GM18861 (cell line): Measurements from ENCODE around the gene LRRC8B.
A peak's percentile ranks its signal among the peaks of the same experiment; 100 is the strongest.

Source experiments
- ATAC-seq: cut with Tn5 transposase; IDR thresholded peaks from one replicate; pipeline ENCODE4 v1.9.1; 2021; ENCODE audit not compliant: unreplicated experiment

The LRRC8B gene

DNA sequence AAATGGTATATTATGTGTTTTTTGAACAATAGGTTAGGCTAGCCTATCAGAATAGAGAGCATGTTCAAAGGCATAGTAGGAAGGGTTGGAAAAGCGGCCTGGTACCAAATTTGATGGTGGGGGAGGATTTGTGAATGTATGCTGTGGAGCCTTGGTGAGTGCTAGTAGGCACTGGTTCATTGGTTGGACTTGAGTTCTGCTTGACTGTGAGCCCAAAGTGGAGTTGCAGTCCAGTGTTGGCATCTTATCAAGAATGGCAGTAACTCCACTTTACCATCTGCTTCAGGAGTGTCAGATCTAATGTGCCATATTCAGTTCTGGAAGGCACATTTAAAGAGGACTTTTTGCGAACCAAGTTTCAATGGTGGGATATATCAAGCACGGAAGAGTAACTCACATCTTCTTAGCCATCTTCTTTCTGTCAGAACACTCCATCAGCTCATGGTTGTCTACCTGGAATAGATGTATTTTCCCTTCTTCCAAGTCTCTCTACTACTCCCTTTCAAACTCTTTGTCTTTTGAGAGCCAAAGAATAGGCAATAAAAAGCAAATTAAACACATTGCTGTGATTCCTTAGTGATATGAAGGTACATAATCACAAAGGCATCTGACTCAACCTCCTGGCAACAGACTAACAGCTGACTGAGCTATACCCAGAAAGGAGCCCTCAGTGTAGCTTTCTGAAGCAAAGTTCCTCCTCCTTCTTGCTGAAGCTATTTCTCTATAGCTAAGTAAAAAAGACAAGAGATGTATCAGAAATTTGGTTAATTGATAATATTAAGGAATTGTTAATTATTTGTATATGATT is 21.7 kb downstream of the LRRC8B start:
- no peak for ATAC-seq

DNA sequence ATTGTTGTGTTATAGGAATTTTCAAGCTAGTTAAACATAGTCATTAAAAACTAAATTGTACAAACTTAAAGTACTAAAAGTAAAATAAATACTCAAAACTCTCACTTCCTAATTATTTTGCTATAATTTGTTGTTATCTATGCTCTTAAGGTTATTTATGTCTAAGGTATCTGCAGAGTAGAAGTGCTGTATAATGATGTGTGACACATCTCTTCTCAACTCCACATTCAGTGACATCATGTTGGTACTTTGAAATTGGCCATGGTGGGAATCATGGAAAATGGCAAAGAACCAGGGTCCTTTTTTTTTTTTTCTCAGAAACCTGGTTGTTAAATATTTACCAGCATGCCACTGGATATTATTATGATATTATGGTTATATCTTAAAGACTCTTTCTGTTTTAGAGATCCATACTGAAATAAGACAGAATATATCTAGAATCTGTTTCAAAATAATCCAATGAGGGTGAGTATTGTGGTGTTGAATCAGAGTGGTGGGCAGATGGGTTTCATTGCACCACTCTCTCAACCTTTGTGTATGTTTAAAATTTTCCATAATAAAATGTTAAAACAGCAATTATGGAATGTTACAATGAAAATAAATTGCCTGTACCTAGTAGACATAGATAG is 22.4 kb downstream of the LRRC8B start:
- ATAC-seq, result no peak

DNA sequence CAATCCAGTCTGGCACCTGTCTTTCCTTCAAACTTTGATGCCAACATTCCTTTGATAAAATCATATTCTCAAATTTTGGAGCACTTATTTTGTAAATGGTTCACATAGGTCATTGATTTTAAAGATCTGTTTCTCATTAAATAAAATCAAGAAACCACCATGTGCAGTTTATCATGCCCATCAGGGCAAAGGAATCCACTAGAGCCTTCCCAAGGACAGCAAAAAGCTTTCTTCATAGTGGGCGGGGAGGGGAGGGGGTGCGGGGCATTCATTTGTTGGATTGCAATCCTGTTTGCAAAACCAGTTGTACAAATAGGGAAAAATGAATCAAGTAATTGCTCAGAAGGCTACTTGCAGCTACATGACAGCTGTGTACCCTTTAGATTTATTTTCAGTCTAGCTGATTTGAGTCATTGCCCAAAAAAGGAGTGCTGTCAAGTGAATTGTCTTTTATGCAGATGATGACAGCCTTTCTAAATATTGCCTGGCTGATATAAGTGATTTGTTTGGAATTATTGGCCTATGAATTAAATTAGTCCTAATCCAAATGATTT is 23.0 kb downstream of the LRRC8B start:
- no peak for ATAC-seq

DNA sequence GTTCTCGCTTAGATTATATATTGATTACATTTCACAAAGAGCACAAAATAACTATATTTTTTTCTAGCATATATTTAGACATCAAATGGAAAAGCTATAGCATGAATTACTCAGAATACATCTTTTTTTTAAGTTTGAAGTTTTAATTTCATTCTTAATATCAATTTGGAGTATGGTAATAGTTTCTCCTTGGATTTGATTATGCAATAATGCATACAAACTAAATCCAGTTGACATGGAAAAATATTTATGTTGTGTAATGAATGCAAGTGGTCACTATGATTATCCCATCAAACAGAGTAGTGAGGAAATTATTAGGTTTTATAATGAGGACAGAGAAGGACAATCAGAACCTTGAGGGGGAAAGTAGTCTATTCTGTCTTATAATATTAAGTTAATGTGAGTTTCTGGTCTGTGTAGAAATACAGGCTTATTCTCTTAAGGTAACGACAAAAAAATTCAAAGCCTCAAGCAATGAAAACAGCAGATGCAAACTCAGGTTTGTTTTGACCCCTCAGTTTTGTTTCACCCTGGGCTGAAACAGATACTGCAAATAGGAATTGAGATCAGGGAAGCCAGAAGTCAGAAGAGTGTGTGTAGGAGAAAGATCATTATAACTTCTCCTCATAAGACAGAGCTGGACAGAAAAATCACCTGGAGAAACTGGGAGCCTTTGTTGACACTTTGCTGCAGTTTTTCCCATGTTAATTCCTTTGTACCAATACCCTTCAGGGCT is 23.7 kb downstream of the LRRC8B start:
- no peak for ATAC-seq

DNA sequence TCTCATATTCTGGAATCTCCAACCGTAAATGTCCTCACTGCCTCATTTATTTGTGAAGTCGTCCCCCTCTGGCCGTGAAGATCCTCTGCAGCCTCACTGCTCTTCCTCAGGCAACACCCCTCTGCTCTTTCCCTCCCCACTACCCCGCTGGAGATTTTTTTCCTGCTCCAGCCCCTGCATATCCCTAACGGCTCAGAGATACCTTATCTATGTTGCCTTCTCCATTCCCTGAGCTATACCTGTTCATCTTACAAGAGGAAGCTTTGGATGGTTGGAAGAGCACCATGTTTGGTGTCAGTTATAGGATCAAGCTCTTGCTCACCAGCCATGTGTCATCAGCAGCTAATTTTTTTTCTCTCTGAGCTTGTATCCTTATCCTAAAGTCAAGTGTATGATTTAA is 26.4 kb downstream of the LRRC8B start:
- ATAC-seq, result no peak

DNA sequence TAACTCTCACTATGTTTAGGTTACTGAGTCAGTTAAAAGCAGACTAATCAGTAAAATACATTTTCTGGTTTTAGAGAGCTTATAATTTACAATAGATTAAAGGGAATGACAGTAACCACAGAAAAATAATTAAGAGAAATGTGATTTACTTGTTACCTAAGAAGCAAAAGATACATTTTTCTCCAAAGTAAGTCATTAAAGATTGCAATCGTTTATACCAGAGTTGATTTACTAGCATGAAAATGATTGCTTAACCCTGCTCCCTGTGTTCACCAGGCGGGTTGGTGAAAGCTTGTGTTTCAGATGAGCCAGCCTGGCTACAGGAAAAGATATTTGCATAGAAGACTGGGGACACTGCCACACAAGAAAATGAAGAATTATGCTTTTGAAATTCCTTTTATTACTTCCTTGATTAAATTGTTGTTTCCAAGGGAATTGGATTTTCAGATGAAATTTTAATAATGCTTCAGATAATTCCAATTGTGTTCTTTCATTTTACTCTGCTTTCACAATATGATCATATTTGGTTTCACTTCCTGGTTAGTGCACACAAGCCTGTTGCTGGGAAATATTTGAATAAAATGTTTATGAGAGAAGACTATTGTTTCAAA is 27.9 kb downstream of the LRRC8B start:
- ATAC-seq, result peak; percentile 76

DNA sequence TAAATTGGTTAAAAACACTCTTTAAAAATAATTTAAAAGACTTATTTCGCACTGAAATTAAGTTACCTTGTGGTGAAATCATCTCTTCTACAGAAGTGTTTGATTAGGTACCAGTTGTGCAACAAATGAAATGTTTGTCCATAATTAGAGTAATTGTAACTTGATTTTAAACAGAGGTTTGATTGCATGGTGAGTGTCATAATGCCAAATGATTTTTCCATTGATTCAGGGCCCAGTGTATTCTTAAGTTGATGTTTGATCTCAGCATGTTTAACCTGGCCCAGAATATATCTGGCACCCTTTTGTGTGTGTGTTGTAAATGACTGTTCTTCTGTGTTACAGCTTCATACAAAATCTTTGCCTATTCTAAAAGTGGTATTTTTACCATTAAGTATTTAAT is 28.5 kb downstream of the LRRC8B start:
- no peak for ATAC-seq

DNA sequence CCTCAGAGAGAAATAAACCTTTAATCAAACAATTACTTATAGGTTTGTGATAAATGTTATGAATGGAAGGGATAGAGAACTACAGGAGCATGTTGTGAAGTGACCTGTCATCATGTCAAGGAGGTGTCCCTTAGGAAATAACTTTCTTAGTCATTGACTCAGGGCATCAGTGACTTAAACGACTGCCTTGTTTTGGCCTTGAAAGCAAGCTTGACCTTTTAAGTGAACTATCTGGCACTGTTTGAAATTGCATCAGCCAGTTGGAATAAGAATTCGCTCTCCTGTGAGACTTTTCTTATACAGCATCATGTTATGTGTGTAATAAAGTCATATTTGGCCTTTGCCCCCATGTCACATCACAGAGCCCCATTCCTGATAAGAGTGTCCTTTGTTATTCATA is 30.9 kb downstream of the LRRC8B start:
- no peak for ATAC-seq

DNA sequence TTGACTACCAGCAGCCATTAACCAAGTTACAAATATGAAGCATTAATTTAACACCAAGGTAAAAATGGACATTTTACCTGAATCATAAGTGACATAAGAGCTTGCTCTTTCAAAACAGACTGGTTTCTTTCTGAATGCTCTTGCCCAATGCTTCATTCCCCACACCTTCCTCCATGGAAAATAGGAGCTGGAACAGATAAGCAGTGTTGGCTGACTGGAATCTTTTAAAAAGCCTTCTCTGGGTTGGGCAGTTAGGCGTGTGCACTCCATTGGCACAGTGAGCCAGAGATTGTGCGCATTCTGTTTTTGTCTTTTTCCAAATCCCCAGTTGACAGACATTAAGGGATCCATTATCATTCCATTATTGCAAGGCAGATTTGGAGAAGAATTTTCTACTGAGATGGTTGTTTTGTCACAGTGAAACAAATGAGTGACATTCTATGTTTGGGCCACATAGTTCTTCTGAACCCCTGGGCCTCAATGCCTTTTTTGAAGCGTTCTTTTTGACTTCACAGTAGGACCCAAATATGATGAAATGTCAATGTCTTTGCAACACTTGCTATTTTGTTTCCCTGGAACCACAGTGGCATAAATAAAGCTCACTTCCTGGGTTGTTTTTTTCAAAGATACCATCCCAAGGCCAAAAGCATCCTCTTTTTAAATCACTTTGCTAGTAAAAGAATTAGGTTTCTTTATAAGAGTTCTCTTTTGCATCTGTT is 32.3 kb downstream of the LRRC8B start:
- no peak for ATAC-seq

DNA sequence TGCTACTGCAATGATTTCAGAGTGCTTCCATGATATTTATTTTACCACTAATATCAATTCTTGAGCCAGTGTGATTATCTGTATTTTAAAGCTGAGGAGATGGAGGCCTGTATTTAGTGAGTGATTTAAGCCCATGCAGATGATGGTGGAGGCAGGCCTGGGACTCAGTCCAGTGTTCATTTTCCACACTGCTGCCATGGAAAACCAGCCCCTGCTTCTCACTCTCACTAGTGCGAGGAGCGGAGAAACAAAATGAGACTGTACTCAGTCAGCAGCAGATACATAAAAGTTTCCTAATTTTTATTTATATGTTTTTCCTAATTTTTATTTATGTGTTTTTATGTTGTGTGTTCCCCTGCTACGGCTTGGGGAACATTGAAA is 32.8 kb downstream of the LRRC8B start:
- no peak for ATAC-seq

DNA sequence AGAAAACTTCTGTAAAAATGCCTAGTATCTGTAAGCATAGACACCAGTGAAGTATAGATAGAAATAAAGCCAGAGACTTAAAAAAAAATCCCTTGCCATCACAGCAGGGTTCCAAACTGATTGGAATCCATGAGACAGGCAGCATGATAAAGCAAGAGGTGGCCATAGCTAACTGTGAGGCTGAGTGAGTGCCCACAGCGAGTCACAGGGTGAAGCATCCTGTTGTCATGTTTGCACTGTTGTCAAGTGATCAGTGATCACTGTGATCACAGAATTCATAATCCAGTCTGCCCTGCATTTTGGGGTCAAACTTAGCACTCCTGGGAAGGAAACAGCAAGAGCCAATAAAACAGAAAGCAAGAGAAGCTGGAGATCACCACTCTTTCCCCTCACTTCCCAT is 33.3 kb downstream of the LRRC8B start:
- no peak for ATAC-seq

DNA sequence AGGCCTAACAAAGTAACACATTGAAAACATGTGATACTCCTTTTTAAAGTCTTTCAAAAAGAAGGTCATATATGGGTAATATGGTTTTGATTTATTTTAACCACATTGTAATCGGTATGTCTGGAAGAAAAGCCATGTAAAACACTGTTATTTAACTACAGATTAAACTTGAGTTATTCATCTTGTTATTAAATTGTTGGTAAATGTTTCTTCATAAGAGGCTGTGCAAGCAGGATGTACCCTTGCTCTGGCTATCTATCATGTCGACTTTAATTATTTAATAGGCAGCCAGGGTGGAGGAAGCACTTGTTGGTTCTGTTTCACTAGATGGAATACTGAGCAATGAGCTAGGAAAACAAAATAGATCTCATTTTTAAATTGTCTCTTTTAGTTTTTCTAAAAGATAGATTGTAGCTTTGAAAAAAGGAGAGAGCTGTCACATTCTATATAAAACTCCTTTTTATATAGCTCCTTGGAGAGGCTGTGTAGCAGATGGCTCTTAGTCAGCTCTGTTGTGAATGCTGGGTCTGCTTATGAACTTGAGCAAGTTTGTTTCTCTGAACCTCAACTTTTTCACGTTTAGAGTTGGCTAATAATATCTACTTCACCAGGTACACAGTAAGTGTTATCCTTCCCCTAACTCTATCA is 39.5 kb downstream of the LRRC8B start:
- no peak for ATAC-seq

DNA sequence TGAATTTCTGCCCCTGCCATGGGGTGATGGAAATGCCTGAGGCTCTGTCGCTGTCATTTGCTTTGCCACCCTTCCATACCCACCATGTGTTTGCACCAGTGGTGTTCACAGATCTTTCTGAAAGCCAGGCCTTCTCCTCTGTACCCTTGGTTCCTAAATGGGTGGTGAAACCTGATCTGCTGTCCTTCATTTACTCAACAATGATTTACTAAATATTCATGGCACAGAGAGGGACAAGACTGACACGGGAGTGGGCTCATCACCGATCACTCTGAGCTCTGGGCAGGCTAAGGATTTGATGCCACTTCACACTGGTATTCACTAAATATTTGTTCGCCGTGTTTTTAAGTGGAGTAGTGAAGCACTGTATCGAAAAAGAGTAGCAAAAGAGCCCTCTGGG is 40.9 kb downstream of the LRRC8B start:
- ATAC-seq, result no peak

DNA sequence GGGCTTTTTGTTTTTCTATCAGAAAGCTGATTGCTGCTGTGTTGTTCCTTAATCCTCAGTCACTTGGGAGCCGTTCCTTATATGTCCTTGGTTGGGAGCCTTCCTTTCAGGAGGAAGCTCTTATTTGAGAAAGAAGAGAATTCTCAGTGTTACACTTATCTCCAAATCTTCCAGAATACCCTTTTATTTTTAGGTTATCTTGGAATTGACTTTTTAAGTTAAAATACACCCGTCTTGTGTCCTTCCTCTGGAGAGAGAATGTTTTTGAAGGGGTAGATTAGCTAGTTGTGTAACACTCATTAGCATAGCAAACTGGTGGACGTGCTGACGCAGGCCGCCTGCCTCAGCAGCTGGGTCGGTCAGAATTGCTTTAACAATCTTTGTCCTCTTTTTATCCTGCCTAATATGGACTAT is 42.1 kb downstream of the LRRC8B start:
- no peak for ATAC-seq

DNA sequence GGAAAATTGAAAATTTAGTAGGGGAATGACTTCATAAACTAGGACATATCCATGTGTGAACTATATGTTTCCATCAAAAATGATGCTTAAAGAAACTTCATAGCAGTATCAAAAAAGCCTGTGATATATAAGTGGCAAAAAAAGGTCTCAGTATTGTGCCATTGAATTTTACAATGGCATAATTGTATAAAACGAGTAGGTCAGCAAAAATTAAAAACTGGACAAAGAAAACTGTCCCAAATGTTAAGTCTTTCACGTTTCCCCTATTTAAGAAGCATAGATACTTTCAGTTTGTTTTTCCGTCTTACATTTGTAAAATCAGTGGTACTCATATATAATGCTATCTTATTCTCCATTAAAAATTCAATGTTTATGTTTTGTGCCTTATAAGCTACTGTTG is 43.2 kb downstream of the LRRC8B start:
- no peak for ATAC-seq

DNA sequence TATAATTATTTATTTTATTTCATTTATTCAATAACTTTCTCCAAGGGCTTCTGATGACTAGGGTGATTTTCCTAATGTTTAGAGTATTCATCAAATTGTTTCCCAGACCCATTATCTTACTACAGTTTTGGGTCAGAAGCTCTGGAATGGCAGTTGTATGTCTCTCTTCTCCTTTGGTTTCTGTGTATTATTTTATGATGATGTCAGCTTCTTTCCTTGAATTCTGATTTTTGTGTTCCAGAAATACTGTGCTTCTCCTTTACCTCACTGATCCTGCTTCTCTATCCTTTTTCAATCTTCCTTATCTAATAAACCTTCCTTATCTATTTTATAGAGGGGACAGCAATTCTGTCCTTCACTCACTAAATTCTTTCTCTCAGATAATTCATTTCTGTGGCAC is 48.8 kb downstream of the LRRC8B start:
- no peak for ATAC-seq

DNA sequence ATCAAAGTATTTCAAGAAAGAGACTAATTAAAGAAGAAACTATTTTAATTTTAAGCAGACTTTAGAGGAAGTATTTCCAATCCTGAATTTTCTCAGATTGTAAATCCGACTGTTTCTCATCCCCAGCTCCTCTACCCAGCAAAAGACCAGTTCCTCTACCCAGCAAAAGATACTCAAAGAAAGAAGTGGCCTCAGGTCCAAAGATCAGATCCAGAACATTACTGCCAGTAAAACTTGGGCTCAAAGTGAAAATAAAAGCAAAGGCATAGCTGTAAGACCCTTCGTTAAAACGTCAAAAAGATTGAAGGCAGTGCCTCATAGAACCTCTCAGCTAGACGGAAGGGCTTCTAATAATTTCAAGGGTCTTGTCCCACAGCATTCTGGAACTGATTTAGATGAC is 50.0 kb downstream of the LRRC8B start:
- ATAC-seq, result no peak

DNA sequence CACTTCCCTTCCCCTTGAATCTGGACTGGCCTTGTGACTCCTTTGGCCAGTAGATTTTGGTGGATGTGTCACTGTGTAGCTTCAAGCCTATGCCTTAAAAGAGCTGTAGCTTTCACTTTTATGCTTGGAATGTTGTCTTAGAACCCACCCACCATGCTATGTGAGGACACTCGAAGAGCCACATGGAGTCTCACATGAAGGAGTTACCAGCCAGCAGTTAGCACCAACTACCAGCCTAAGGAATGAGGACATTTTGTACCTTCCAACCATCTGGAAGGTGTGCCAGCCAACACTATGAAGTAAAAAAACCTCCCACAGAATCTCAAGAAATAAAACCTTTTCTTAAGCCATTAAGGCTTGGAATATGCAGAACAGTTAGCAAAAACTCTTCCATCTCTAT is 50.6 kb downstream of the LRRC8B start:
- ATAC-seq, result no peak

DNA sequence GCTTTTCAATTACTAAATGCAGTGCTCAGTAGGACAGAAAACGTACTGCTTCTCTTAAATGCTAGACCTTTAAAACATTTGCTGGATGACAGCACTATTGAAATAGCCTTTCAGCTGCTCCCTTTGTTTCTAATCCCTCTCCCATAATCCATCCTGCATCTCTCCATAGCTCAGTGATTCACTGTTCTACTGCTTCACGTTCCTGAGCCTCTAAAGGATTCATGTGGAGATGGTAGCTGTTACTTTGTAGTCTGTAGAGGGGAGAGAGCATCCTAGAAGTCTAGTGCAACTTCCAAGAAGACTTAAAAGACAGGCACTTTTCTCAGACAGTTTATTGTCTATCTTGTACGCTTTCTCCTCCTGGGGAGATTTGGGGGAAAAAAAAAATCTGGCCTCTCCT is 51.4 kb downstream of the LRRC8B start:
- no peak for ATAC-seq

DNA sequence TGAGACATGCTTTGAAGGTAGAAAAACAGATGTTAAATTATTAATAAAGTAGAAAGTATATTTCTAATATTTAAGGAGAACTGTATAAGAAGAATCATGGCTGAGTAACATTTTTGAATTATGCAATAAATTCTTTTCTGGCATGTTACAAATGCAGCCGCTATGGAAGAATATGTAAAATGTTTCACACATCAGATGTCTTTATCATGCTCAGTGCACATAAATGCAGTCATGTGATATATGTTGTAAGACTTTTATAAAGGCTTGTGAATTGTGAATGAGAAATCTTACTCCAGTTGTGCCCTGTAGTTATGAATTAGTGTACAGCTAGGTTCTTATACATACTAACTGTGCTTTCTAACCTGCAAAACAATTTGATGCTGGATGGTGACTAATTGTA is 53.5 kb downstream of the LRRC8B start:
- no peak for ATAC-seq
